MM.1S (cell line): ENCODE results near the gene ZNF324.

ENCODE experiments used
- CTCF ChIP-seq: fragments of 300-600 bp; sonication (generic); IDR thresholded peaks from 2 replicates; pipeline ENCODE4 v1.5.1; 2016; ENCODE audit warnings: antibody characterized with exemption, low read length, mixed read lengths
- EZH2 ChIP-seq: fragments of 300-600 bp; sonication (generic); optimal IDR thresholded peaks from 2 replicates; pipeline ENCODE3; 2017; ENCODE audit warnings: low read depth, mild to moderate bottlenecking, antibody characterized with exemption, low read length, mixed read lengths
- EZH2phosphoT487 ChIP-seq: fragments of 300-600 bp; sonication (generic); IDR thresholded peaks from 2 replicates; pipeline ENCODE4 v1.6.1; 2018; ENCODE audit warnings: antibody characterized with exemption, low read length

DNA sequence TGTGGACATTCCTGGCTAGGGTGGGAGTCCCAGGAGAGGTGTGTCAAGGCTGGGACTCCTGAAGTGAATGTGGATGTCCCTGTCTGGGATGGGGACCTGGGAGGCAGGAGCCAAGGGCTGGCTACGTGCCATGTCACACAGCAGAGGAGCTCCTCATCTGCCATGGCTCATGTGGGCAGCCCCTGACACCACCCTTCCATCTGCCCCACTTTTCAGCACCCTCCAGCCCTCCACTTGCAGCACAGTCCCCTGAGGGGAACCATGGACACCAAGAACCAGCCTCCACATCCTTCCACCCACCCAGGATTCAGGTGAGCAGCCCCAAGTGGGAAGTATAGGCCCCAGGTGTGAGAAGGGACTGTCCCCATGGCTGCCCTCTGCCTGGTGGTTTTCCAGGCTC, 11.0 kb downstream of the ZNF324 start:
- no peak for TF ChIP-seq CTCF
- no peak for TF ChIP-seq EZH2phosphoT487
- no peak for TF ChIP-seq EZH2
